HCT116 (cell line): Measurements from ENCODE around the gene KLK15. TPM values are rescaled to one million over a fixed set of nuclear protein-coding genes. Genes with fewer than 3 reads are reported as not detected.

Experiments
- ATAC-seq: fragments of 200-7000 bp; cut with Tn5 transposase; 2 replicates; pipeline ENCODE4 v1.9.1; 2020; ENCODE audit warnings: mild to moderate bottlenecking, moderate library complexity
- BruUV-seq: library from RNA; stranded (reverse); fragments of 400-500 nt; replicated peaks from 2 replicates; lab custom pipeline; 2021; lab: Mats Ljungman, UMichigan
- CTCF ChIA-PET: fragments of 300-600 bp; sonication (Branson Sonifier 250); formaldehyde crosslinking; loops from one replicate; lab custom pipeline; 2021; ENCODE audit warnings: antibody characterized with exemption; lab: Charles Lee
- POLR2A ChIA-PET: fragments of 300-600, 350-600 bp; sonication (Branson Sonifier 250); formaldehyde crosslinking; loops from one replicate; lab custom pipeline; 2021; ENCODE audit warnings: antibody characterized with exemption; lab: Charles Lee
- RAD21 ChIA-PET, 2 experiments: fragments of 300-600 bp; sonication (Branson Sonifier 250); formaldehyde crosslinking; loops; one replicate each; lab custom pipeline; 2023; ENCODE audit warnings: low total read pairs in 2 of 2; ENCODE audit not compliant: uncharacterized antibody in 2 of 2, unreplicated experiment in 2 of 2, low non-redundant PET in 1 of 2; lab: Charles Lee
- DNase-seq: peaks from one replicate; pipeline ENCODE4 v3.0.0-alpha.2; 2010; ENCODE audit warnings: low read depth, low spot score
- H2AFZ ChIP-seq: fragments of 200-600 bp; shearing (Covaris generic), sonication (generic); 2 replicates; pipeline ENCODE4 v1.6.1; 2017; ENCODE audit warnings: low read depth, mixed run types, mixed read lengths, antibody characterized with exemption, low read length; ENCODE audit not compliant: poor library complexity, severe bottlenecking
- H3K27ac ChIP-seq: 2 replicates; pipeline ENCODE4 v1.5.1; 2012; ENCODE audit warnings: low read depth, low read length
- H3K27me3 ChIP-seq: fragments of 200-600 bp; sonication (generic); 2 replicates; pipeline ENCODE4 v1.6.1; 2016; ENCODE audit warnings: mixed run types, low read length, mixed read lengths; ENCODE audit not compliant: insufficient read depth
- H3K36me3 ChIP-seq, 2 experiments: fragments of 200-500 bp in 1 of 2; fragments of 200-600 bp in 1 of 2; sonication (Bioruptor generic) in 1 of 2; sonication (generic) in 1 of 2; 2 replicates each; pipeline versions ENCODE4 v1.5.1 to v1.6.1; 2014 to 2016; ENCODE audit warnings: low read length in 2 of 2, inconsistent platforms in 1 of 2, mixed read lengths in 1 of 2, mixed run types in 1 of 2; ENCODE audit not compliant: insufficient read depth in 2 of 2, control insufficient read depth in 1 of 2
- H3K4me1 ChIP-seq, 2 experiments: fragments of 200-600 bp in 1 of 2; sonication (generic) in 1 of 2; 2 replicates each; pipeline versions ENCODE4 v1.5.1 to v1.6.1; 2012 to 2017; ENCODE audit warnings: low read length in 2 of 2, inconsistent platforms in 1 of 2, mild to moderate bottlenecking in 1 of 2, mixed read lengths in 1 of 2, mixed run types in 1 of 2, moderate library complexity in 1 of 2; ENCODE audit not compliant: insufficient read depth in 2 of 2, control insufficient read depth in 1 of 2
- H3K4me2 ChIP-seq: fragments of 200-600 bp; sonication (generic); 2 replicates; pipeline ENCODE4 v1.6.1; 2017; ENCODE audit warnings: mixed run types, low read length, mixed read lengths
- H3K4me3 ChIP-seq, 2 experiments: fragments of 200-600 bp in 1 of 2; sonication (generic) in 1 of 2; replicated peaks in 1 of 2; 2 replicates each; pipeline ENCODE4 v1.5.1; 2011 to 2016; ENCODE audit warnings: low read length in 2 of 2, control low read depth in 1 of 2, low read depth in 1 of 2, mild to moderate bottlenecking in 1 of 2, mixed read lengths in 1 of 2, mixed run types in 1 of 2
- H3K79me2 ChIP-seq: fragments of 200-600 bp; sonication (generic); 2 replicates; pipeline ENCODE4 v1.6.1; 2017; ENCODE audit warnings: mild to moderate bottlenecking, mixed run types, low read length, moderate library complexity, mixed read lengths; ENCODE audit not compliant: insufficient read depth
- H3K9ac ChIP-seq: fragments of 200-600 bp; sonication (generic); 2 replicates; pipeline ENCODE4 v1.6.1; 2016; ENCODE audit warnings: low read length, mixed read lengths
- H3K9me2 ChIP-seq: fragments of 200-600 bp; sonication (generic), shearing (Covaris generic); 2 replicates; pipeline ENCODE4 v1.6.1; 2017; ENCODE audit warnings: mixed run types, mild to moderate bottlenecking, moderate library complexity; ENCODE audit not compliant: insufficient read depth
- H3K9me3 ChIP-seq, 2 experiments: fragments of 200-500 bp in 1 of 2; fragments of 200-600 bp in 1 of 2; sonication (Bioruptor generic) in 1 of 2; sonication (generic) in 1 of 2; 2 replicates each; pipeline ENCODE4 v1.6.1; 2014 to 2017; ENCODE audit warnings: low read length in 2 of 2, mixed read lengths in 2 of 2, inconsistent platforms in 1 of 2, low read depth in 1 of 2, mild to moderate bottlenecking in 1 of 2, mixed run types in 1 of 2, moderate library complexity in 1 of 2; ENCODE audit not compliant: control insufficient read depth in 1 of 2, insufficient read depth in 1 of 2
- H4K20me1 ChIP-seq: fragments of 200-600 bp; sonication (generic), shearing (Covaris generic); 2 replicates; pipeline ENCODE4 v1.6.1; 2017; ENCODE audit warnings: mixed run types, mild to moderate bottlenecking, moderate library complexity; ENCODE audit not compliant: insufficient read depth
- ATF3 ChIP-seq: IDR thresholded peaks from 2 replicates; pipeline ENCODE4 v1.6.1; 2012
- CEBPB ChIP-seq: IDR thresholded peaks from 2 replicates; pipeline ENCODE4 v1.6.1; 2012; ENCODE audit warnings: low read depth
- EZH2 ChIP-seq: fragments of 200-600 bp; sonication (generic); IDR thresholded peaks from 2 replicates; pipeline ENCODE4 v1.6.1; 2017; ENCODE audit warnings: antibody characterized with exemption, mixed run types
- EZH2phosphoT487 ChIP-seq: fragments of 200-600 bp; IDR thresholded peaks from 2 replicates; pipeline ENCODE4 v1.6.1; 2018; ENCODE audit warnings: antibody characterized with exemption, borderline replicate concordance
- POLR2AphosphoS5 ChIP-seq: IDR thresholded peaks from 2 replicates; pipeline ENCODE4 v1.6.1; 2011; ENCODE audit warnings: mild to moderate bottlenecking, low read depth, low read length, moderate library complexity
- SIN3A ChIP-seq: IDR thresholded peaks from 2 replicates; pipeline ENCODE4 v1.6.1; 2012; ENCODE audit warnings: low read depth
- TCF7L2 ChIP-seq: IDR thresholded peaks from 2 replicates; pipeline ENCODE4 v1.7.0; 2011; ENCODE audit warnings: borderline replicate concordance, inconsistent platforms; ENCODE audit not compliant: insufficient read depth, insufficient read length; ENCODE audit errors: extremely low read depth
- intact Hi-C: fragments of 100-400 bp; cut with micrococcal nuclease; formaldehyde crosslinking; loops from 2 replicates; pipeline ENCODE4 v1.10.0; 2022
- total RNA-seq: library from RNA; stranded (reverse); gene quantifications from one replicate; pipeline ENCODE4 v1.2.1, GENCODE V29; 2021; ENCODE audit not compliant: unreplicated experiment

The KLK15 gene
- total RNA-seq, 1 experiment from 2014 or later, result not detected

- no peak overlapping the region for H3K27ac ChIP-seq
- H3K4me1 ChIP-seq, result peaks cover 6 to 20% of the 10 kb centered on the region in 2 experiments; a peak in 3 of 4 replicates
- BruUV-seq, result no TSS peak
- no peaks in the 10 kb centered on the region for H3K9me2 ChIP-seq
- H3K9me3 ChIP-seq, result no peaks in the 10 kb centered on the region
- no peak overlapping the region for H3K9ac ChIP-seq
- DNase-seq (no peak), ATAC-seq (peak; percentile 39; the same call in 1 of the 2 replicates)
- H3K79me2 ChIP-seq, result no peaks in the 10 kb centered on the region
- ChIA-PET POLR2A (no interaction called here), RAD21 (interaction anchor here (0.6 to 1.1 kb wide), 3 partner anchors 54 to 61 kb away, joined by 3 to 4 read pairs (median 3); no protein-coding TSS in a partner anchor), CTCF (interaction anchor here (1.2 to 6.4 kb wide), 5 partner anchors 54 to 143 kb away, joined by 3 to 46 read pairs (median 4); no protein-coding TSS in a partner anchor)
- intact Hi-C loops, result no loop called here
- TF ChIP-seq ATF3 (no peak), CEBPB (no peak)
- peaks cover 14% of the 10 kb centered on the region; the same call in 1 of the 2 replicates for H3K27me3 ChIP-seq
- H2AFZ ChIP-seq, result no peak overlapping the region
- H3K4me3 ChIP-seq, result no peak overlapping the region
- no peaks in the 10 kb centered on the region for H4K20me1 ChIP-seq
- no peak overlapping the region for H3K4me2 ChIP-seq
- no peaks in the 10 kb centered on the region for H3K36me3 ChIP-seq
These were observed 54.4 kb downstream of the KLK15 start for GRCh38 chr19:50778906-50779430.

- ChIA-PET RAD21 (no interaction called here), CTCF (interaction anchor here (2.8 kb wide), 1 partner anchor 73 kb away, joined by 13 read pairs; no protein-coding TSS in a partner anchor), POLR2A (no interaction called here)
- H3K9me2 ChIP-seq, result no peaks in the 10 kb centered on the region
- H3K27me3 ChIP-seq, result peaks cover 14% of the 10 kb centered on the region; the same call in 1 of the 2 replicates
- intact Hi-C loops, result no loop called here
- no peak for DNase-seq
- peaks cover 6 to 17% of the 10 kb centered on the region in 2 experiments; a peak in 3 of 4 replicates for H3K4me1 ChIP-seq
- H2AFZ ChIP-seq, result peak overlapping the region; percentile 74
- no peaks in the 10 kb centered on the region for H3K9me3 ChIP-seq
- ATAC-seq, result peak; percentile 67
- H3K4me2 ChIP-seq, result peak overlapping the region; percentile 71
- H3K27ac ChIP-seq, result no peak overlapping the region
- no peaks in the 10 kb centered on the region for H4K20me1 ChIP-seq
- TF ChIP-seq SIN3A (no peak), EZH2phosphoT487 (no peak), EZH2 (no peak), TCF7L2 (peak; percentile 51), POLR2AphosphoS5 (no peak)
- TF ChIP-seq, all 23 proteins: peak for 1
- no TSS peak for BruUV-seq
- H3K9ac ChIP-seq, result no peak overlapping the region
- H3K79me2 ChIP-seq, result no peaks in the 10 kb centered on the region
- peak overlapping the region; percentile 24 to 43 for H3K4me3 ChIP-seq
- H3K36me3 ChIP-seq, result no peaks in the 10 kb centered on the region
These were observed 55.5 kb downstream of the KLK15 start for GRCh38 chr19:50777830-50778303.
